GM19467 (cell line): Measurements from ENCODE around the gene HPCAL1.

Experiments
- ATAC-seq: cut with Tn5 transposase; IDR thresholded peaks from one replicate; pipeline ENCODE4 v1.9.1; 2021; ENCODE audit warnings: mild to moderate bottlenecking, moderate library complexity; ENCODE audit not compliant: unreplicated experiment

HPCAL1 gene

DNA sequence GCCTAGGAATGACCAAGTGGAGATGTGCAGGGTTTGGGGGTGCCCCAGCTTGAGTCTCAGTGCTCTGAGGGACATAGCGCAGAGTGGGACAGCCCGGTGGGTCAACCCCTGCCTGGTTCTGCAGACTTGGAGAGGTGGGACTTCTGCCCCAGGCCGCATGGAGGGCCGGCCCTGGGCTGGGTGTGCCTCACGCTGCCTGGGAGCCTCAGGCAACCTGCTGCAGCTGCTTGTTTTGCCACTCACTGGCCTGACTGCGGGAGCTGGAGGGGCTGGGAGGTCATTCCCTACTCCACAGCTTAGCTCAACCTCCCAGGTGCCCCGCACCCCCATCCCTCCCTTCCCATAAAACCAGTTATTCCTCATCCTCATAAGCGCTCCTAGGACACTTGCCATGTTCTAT lies 112.3 kb downstream of the HPCAL1 start:
- ATAC-seq, result no peak

DNA sequence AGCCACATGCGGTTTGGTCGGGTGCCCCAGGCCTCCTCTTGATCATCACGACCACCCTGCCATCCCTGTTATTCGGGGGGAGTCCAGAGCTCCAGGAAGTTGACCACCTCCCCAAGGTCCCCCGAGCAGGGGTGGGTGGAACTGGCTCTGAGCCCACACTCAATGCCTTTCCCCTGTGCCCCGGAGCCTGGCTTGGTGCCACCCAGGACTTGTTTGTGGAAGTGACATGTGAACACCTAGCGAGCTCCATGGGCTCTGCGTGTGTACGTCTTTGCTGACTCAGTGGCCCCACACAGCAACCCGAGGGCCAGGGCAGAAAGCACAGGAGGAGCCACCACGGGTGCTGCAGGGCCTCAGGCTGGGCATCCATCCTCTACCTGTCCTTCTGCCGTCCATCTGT lies 112.9 kb downstream of the HPCAL1 start:
- no peak for ATAC-seq

DNA sequence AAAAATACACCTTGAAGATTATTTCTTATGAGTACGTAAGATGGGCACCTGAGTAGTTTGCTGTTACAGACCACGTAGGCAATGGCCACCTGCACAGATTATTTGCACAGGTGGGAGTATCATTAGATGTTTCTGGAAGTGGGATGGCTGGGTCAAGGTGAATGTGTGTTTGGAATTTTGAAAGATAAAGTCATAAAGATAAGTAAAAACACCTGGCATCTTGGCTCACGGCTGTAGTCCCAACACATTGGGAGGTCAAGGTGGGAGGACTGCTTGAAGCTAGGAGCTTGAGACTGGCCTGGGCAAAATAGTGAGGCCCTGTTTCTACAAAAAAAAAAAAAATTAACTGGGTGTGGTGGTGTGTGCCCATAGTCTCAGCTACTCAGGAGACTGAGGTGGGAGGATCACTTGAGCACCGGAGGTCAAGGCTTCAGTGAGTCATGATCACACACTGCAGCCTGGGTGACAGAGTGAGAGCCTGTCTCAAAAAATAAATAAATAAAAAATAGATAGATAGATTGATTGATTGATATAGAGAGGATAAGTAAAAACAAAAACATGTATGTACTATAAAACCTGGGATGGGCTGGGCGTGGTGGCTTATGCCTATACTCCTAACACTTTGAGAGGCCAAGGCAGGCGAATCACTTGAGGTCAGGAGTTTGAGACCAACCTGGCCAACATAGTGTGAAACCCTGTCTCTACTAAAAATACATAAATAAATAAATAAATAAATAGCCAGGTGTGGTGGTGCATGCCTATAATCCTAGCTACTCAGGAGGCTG lies 115.0 kb downstream of the HPCAL1 start:
- no peak for ATAC-seq

DNA sequence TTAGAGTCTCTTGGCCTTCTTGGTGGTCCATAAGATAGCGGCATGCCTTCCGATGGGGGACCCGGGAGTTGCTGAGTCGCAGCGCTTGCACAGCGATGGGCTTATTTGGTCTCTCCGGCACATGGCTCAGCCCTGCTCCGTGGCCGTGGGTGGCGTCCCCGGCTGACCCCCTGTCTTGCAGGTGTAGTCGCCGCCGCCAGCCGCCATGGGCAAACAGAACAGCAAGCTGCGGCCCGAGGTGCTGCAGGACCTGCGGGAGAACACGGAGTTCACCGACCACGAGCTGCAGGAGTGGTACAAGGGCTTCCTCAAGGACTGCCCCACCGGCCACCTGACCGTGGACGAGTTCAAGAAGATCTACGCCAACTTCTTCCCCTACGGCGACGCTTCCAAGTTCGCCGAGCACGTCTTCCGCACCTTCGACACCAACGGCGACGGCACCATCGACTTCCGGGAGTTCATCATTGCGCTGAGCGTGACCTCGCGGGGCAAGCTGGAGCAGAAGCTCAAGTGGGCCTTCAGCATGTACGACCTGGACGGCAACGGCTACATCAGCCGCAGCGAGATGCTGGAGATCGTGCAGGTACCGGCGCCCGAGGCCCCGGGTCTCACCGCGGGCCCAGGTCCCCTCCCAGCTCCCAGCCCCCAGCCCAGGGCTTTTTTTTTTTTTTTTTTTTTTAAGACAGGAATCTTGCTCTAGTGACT lies 117.0 kb downstream of the HPCAL1 start:
- ATAC-seq, result no peak

- no peak for ATAC-seq
Measured at GRCh38 chr2:10422251-10422650, 119.5 kb downstream of the HPCAL1 start.

- no peak for ATAC-seq
Measured at GRCh38 chr2:10422732-10423399, 120.2 kb downstream of the HPCAL1 start.

GRCh38 chr2:10423400-10423774 lies 120.7 kb downstream of the HPCAL1 start:
- no peak for ATAC-seq

- no peak for ATAC-seq
Measured at GRCh38 chr2:10424051-10424450, 121.3 kb downstream of the HPCAL1 start.

GRCh38 chr2:10424916-10425505 lies 122.3 kb downstream of the HPCAL1 start:
- ATAC-seq, result no peak

DNA sequence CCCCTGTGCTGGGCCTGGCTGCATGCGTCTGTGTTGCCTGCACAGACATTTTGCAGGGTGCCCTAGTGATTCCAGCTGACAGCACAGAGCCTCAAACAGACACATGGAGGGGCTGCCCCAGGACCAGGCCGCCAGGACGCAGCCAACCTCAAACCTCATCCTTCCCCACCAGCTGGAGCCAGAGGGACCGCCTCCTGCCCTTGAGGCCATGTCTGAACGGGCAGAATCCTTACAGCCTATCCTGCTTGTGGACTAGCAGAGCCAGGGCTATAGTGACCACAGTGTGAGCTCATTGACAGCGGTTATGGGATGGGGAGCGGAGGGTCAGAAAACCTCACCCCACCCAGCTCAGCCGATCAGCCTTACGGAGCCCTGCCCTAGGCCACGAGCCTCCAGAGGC lies 123.0 kb downstream of the HPCAL1 start:
- ATAC-seq, result no peak

GRCh38 chr2:10426726-10427617 lies 124.3 kb downstream of the HPCAL1 start:
- ATAC-seq, result no peak

GRCh38 chr2:10427618-10427949 lies 124.9 kb downstream of the HPCAL1 start:
- no peak for ATAC-seq

DNA sequence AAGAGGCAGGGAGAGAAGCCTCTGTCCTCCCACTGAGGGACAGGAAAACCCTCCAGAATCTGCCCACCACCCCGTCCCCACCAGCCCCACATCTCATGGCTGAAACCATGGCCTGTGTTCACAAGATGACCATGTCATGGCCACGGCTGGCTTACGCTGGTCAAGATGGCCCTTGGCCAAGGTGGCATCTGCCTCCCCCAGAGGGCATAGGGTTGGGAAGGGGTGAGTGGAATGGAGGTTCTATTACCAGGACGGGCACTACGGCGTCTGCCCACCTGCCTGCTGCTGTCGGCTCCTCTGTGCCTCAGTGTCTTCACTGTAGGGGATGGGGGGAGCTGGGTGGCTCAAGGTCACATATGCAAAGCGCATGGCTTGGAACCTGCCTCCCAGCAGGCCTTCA lies 125.7 kb downstream of the HPCAL1 start:
- no peak for ATAC-seq

- ATAC-seq, result no peak
Measured at GRCh38 chr2:10428924-10429323, 126.2 kb downstream of the HPCAL1 start.

- ATAC-seq, result no peak
Measured at GRCh38 chr2:10430886-10431622, 128.3 kb downstream of the HPCAL1 start.

- no peak for ATAC-seq
Measured at GRCh38 chr2:10431797-10432196, 129.1 kb downstream of the HPCAL1 start.

DNA sequence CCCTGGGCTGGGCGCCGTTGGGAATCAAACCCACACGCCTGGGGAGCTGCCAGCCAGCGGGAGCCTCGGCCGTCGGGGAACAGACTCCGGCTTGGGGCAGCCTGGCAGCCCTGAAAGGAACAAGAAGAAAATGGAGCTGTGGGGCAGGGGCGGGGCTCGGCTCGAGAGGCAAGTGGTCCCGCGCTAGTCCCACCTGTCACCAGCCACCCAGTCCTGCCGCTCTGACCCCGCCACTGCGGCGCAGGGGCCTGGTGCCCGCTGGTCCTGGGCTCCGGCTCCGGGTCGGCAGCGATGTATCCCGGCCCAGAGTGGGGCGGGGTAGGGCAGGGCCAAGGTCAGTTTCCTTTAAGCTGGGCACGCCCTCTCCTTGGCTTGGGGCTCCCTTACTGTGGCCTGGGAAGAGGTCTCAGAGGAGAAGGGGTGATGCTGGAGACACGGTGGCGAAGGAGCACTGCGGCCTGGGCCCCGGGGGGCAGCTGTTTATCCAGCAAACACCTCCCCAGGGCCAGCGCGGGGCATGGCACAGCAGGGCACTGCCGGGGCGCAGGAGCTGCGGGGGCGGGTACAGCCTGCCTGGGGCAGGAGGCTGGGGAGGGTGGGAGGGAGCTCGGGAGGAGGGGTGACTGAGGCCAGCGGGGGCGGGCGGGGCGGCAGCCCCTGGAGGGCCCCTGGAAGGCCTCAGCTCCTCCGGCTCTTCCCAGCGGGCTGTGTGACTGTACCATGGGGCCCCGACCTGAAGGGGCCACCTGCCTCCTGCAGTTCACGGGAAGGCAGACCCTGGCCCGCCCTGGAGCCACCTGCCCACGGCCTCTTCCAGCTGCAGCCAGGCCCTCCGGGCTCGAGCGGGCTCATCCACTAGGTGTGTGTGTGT lies 129.8 kb downstream of the HPCAL1 start:
- ATAC-seq, result no peak

GRCh38 chr2:10433264-10433946 lies 130.7 kb downstream of the HPCAL1 start:
- ATAC-seq, result no peak
